HG03378 (cell line): ENCODE results near the gene SPO11.

Source experiments
- ATAC-seq: cut with Tn5 transposase; IDR thresholded peaks from one replicate; pipeline ENCODE4 v1.9.1; 2021; ENCODE audit warnings: mild to moderate bottlenecking, moderate library complexity; ENCODE audit not compliant: unreplicated experiment

Gene SPO11, protein sequence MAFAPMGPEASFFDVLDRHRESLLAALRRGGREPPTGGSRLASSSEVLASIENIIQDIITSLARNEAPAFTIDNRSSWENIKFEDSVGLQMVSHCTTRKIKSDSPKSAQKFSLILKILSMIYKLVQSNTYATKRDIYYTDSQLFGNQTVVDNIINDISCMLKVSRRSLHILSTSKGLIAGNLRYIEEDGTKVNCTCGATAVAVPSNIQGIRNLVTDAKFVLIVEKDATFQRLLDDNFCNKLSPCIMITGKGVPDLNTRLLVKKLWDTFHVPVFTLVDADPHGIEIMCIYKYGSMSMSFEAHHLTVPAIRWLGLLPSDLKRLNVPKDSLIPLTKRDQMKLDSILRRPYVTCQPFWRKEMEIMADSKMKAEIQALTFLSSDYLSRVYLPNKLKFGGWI

DNA sequence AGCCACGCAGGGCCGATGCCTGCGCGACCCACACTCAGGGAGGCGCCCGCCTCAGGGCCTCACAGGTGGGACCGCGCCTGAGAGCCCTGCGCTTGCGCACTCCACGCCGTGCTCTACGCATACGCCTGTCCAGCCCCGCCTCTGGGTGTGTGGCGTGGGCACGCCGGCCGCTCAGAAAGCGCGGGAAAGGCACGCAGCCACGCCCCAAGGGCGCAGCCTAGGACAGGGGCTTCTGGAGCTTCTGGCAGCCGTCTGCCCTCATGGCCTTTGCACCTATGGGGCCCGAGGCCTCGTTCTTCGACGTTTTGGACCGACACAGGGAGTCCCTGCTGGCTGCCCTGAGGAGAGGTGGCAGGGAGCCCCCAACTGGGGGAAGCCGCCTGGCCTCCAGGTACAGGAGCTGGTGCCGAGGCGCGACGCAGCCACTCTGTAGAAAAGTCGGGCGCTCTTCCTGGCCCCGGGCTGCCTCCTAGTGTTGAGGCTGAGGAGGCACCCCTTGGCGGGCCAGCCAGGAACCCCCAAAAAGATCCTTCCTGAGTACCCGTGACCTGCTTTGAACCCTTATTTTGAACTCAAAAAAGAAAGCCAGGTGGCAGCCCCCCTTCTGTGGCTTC, at the start of gene SPO11:
SPO11 (plus strand) TSS at position 196 of the 614 bp plus-strand sequence; CDS start at position 261, 65 bp downstream.
- ATAC-seq, result no peak

DNA sequence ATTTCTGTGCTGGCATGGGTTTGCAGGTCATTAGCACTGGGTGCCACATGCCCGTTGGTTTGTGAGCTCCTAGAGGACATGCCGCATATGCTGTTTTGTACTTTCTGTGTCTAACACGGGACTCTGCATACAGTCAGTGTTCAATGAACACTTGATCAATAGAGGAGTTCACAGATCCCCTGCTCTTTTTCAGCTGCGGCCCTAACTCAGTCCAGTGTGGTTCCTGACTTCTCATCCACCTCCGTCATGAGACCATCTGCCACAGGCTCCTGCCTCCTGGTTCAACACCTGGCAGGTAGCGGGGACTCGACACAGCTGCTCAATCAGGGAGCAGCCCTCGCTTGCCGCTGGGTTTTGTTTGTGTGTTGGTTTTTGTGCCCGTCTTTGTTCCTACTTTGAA, 49.4 kb upstream of the SPO11 start:
- no peak for ATAC-seq

DNA sequence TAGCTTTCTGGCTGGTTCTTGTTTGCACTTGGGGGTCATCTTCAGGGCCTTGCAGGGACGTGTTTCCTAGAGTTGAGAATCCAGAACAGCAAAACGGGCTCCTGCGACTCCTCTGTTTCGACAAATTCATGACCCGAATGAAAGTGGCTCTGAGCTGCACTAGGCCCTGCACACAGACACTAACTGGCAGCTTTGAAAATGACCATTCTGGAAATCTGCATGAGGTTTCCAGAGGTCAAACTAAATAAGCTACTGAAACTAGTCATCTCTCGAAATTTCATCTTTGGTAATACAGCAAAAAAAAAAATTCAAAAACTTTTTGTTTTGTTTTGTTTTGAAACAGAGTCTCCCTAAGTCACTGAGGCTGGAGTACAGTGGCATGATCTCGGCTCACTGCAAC, 47.7 kb upstream of the SPO11 start:
- no peak for ATAC-seq

DNA sequence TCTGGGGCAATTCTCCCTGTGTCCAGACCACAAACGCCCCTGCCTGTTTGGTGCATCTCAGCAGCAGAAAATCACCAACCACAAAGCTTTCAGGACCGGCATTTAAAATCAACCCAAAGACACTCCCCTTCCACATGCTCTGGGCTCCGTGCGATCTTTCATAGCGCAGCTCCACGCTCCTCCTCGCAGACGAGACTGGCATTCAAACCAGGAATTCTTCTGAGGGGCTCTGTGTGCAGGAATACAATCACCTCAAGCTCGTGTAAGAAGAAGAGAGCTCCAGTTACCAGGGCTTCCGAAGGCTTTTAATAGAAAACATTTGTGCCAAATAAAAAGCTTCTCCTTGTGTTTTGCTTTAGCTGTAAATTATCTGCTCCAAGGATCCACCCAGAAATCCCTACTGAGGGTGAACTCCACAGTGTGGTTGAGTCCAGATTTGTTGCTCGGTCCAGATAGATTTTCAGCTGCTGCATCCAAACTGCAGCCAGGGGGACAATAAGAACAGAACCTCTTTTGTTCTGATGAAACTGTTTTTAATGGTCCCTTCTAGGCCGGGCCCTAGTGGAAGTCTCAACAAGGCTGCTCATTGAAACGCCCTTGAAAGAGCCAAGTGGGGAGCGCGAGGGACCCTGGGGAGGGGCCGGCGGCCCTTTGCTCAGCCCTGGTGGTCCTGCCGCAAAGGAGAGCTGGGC, 46.8 kb upstream of the SPO11 start:
- no peak for ATAC-seq

DNA sequence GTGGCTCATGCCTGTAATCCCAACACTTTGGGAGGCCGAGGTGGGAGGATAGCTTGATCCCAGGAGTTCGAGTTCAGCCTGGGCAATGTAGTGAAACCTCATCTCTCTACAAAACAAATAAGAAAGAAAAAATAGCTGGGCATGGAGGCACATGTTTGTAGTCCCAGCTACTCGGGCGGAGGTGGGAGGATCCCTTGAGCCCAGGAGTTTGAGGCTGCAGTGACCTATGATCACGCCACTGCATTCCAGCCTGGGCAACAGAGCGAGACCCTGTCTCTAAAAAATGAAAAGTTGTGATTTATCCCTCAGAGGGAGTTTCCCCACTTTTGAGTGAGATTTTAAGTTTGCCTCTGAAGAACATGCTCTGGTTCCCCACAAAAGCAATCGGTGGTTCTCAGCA, 45.7 kb upstream of the SPO11 start:
- ATAC-seq, result no peak

DNA sequence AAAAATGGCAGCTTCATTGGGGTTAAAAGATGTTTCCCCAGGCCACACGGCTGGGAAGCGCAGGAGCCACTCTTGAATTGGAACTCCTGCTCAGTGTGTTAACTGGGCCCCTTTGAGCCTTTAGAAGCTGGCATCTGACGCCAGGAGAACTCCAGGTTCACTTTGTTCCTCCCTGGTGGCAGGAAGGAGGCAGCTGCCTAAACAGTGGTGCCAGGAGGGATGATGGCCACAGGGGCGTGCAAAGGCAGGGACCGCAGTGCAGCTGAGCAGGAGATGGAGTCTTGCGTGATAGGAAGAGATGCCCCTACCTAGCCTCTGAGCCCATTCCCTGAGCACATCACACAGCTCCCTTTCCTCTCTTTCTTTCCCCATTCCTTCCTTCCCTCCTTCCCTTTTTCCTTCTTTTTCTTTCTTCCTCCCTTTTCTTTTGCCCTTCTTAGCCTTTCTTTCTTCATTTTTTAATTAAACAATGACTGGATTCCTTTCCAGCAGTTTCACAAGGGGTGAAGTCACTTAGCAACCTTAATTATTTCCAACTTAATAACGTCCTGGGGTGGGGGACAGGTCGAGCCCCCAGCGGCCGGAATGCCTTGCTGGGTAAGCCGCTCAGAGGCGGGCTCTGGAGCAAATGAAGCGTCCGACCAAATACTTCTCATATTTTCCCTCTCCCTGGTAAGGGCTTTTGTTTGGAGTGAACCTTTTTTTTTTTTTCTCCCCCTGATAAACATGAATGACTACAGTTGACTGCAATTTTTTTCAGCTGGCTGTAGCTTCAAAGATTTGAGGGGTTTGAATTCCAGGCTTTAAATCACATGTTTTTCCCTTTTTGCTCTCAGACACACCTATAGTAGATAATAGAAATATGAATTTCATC, 42.4 kb upstream of the SPO11 start:
- no peak for ATAC-seq

DNA sequence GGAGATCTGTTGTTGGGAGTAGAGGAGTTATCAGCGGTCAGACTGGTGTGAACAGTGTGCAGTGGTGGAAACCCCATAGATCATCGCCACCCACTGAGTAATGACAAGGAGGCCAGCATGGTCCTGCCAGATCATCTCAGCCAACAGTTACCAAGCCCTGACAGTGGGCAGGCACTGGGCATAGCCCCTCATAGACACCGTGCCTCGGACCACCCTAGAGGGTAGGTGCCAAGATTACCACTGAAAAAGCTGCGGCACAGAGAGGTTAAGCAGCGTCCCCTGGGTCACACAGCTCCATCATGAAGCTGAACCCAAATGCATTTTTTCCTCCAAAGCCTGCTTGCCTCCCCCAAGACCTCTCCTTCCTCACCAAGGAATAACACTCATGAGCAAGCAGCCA, 41.7 kb upstream of the SPO11 start:
- no peak for ATAC-seq

DNA sequence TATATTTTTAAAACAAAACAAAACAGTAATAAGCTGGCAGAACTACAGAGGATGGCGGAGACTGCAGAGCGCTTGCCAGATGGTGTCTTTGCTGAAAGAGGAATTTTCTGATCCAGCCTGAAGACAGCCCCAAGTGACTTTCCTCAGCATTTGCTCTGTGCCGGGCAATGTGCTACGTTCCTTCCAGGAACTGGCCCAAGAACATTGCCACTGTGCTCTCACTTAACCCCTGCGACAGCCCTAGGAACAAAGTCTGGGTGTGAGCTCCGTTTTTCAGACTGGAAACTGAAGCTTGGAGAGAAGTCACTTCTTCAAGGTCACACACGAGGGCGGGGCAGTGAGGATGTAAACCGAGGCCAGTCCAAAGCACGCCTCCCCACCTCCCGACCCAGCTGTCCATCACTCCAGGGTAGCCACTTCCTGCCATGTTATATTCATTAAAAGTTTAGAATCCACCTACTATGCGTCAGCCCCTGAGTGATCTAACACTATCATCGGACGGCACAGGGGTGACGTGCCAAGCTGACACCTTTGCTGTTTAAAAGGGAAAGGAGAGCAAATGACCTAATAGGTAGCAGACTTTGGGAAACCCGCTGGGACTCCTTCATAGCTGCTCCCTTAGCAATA, 40.8 kb upstream of the SPO11 start:
- no peak for ATAC-seq

DNA sequence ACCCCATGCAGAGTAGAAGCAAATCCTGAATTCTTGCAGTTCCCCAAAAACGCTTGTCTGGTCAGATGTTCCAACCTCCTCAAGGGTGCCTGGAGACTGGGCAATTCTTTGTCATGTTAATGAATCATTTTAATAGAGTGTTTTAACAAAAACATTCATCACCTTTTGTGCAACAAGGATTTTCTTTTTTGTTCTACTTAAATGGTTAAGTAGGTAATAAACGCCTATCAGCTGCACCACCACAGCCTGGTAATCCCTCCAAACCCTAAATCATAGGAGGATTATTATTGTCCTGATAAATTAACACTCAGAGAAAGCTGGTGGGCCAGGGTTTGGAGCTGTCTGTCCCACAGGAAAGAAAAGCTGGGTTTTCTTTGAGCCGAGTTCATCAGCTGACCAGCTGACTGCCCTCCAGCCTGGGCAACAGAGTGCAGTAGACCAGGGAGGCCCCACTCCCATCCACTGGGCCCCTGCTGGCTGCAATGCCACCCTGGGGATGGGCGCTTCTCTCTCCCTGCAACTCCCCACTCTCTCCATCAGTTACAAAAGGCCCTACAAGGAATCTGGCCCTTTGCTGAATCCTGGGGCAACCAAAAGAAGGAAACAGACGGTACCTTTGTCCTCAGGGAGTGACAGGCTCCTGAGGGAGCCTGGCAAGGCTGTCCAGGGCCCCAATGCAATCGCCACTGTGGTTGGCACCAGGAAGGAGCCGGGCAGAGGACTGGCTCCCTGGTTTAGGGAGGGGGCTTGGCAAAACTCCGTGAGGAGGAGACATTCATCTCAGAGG, 40.0 kb upstream of the SPO11 start:
- no peak for ATAC-seq

DNA sequence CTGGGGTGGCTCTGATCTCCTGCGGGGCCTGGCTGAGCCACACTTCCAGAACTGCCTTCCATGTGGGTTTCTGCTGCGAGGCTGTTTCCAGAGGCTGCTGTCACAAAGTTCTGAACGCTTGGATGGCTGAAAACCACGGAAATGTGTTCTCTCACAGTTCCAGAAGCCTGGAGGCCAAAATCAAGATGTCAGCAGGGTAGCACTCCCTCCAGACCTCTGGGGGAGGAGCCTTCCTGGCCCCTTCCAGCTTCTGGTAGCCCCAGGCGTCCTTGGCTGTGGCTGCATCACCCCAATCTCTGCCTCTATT, 39.5 kb upstream of the SPO11 start:
- ATAC-seq, result no peak

DNA sequence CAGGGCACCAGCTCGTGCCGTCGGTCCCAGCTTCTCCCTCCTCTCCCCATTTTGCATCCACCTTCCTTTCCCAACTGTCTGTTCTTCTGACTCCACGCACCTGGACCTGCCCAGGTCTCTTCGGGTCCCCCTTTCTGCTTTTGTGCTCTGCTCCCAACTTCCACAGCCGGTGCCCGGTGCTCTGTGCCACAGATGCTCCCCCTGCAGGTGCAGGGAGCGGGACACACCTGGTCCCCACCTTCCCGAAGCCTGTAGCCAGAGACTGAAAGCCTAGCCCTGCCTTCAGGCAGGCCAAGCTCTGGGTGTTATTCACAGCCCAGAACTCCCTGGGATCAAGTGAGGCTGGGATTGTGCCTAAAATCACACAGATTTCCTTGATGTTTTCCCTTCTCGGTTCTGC, 38.6 kb upstream of the SPO11 start:
- ATAC-seq, result no peak

DNA sequence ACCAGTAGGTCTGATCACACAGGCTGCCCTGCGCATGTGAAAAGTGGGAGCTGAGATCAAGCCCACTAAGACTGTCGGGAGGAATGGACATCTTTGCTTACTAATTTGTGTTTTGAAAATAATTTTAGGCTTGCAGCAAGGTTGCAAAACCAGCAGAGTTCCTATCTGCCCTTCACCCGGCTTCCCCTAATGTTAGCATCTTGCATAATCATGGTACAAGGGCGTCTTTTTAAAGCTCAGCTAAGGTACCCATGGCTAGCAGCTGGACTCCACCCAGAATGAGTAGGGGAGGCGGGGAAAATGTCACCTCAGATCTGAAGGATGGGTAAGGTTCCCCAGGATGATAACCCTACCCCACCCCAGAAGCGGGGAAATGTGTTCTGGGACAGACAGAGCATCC, 37.9 kb upstream of the SPO11 start:
- ATAC-seq, result no peak

DNA sequence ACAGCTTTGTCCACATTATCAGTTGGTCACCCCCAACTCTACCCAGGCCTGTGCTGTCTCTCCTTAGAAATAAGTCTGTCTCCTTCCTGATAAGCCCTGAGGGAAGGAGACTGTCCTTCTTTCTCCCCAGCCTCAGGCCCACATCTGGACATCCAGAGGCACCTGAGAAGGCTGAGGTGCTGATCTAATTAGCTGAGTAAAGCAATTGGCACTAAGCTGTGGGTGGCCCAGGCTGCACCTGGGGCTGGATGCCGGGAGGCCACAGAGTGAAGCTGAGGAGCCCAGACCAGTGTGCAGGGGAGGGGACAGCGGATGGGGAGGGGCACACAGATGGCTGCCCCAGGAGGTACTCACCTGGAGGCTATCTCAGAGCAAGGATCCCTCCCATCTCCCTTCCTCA, 37.0 kb upstream of the SPO11 start:
- ATAC-seq, result no peak

DNA sequence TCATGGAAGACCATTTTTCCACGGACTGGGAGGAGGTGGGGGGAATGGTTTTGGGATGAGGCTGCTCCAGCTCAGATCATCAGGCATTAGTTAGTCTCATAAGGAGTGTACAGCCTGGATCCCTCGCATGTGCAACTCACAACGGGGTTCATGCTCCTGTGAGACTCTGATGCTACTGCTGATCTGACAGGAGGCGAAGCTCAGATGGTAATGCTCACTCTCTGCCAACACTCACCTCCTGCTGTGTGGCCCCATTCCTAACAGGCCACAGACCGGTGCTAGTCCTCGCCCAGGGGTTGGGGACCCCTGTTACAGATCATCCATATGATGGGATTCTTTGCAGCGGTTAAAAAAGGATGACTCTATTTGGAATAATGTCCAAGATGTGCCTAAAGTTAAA, 35.6 kb upstream of the SPO11 start:
- ATAC-seq, result no peak

DNA sequence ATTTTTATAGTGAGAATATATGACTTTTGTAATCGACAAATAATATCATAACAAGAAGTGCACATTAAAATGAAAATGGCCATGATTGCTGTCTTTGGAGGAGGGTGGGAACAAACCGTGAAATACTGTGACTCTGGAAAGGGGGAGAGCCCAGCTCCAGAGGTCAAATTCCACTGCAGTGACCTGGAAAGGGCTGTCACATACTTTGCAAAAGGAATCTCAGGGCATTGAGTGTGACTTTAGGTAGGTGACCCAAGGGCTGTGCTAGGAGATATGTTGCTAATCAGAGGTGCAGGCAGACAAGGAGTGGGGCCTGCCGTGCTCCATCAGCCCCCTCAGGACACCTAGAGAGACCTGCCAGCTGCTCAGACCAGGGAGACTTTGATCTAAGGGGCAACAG, 35.1 kb upstream of the SPO11 start:
- ATAC-seq, result no peak

DNA sequence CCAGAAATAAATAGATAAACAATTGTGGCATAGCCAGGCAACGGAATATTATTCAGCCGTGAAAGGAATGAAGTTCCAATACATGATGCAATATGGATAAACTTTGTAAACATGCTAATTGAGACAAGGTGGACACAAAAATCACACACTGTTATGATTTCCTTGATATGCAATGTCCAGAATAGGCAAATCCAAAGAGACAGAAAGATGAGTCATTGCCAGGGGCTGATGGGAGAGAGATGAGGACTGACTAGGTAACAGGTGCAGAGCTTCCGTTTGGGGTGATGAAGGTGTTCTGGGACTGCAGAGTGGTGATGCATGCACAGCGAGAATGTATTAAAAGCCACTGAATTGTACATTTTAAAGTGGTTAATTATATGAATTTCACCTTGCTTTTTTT, 31.1 kb upstream of the SPO11 start:
- ATAC-seq, result no peak

DNA sequence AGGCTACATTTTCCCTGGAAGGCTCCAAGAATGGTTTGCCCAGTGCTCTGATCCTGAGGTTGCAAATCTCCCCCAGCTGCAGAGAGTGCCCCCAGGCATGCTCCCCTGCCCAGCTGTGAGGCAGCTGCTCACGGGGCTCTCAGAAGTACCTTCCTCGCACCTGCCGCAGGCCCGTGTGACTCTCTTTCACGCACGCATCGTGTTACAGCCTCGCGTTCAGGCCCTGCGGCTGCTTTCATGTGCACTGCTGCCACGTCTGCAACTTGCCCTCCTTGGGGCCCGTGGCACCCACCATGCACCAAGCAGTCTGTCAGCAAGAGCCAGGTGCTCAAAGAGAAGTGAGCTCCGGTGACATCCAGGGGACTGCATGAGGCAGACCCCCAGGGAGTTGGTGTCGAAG, 28.6 kb upstream of the SPO11 start:
- ATAC-seq, result no peak

DNA sequence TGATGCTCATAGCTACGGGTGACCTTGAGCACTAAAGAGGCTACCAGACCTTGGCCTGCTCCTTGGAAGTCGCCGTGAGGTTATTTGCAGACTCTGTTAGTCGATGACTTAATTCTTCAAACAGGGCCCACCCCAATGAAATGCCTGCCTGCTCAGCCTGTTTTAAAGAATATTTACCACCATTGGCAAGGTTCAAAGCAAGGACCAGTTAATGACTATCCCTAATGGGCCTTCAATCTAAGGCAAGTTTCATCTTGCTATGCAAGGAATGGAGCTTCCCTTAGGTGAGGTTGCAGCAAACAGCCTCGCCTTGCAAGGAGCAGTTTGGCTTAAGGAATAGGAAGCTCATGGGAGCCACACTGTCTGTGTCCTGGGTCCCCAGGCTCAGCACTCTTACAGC, 22.9 kb upstream of the SPO11 start:
- no peak for ATAC-seq

DNA sequence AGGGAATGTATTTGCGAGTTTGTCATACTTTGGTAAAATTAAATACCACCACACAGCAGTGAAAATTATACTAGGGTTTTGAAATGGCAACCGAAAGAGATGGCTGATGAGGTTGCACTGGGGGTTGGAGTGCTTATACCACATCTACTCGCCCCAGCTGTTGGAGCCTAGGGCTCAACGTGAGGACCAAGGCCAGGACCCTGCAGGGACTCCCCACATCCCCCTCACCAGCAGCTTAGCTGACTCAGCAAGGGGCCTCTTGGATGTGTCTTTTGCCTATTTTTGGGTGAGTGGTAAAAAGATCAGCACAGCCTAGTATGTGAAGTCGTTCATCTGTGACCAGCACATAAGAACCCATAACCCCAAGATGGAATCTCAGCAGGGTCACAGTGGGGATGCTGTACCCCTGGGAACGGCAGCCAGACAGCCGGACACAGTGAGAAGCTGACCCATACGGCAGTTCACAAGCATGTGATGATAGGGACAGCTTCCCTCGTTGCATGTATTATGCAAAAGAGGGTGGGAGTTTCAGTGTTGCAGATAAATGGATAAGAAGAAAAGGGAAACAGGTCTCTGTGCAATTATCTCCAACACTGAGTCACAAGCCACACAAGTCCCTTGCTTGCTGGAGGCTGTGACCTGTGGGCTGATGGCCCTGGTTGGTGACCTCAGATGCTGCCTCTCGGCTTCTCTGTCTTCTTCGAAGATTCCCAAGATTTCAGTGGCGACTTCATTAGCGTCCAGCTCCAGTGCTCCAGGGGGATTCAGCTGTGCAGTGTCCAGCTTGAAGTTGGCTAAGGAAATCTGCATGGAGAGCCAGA, 20.9 kb upstream of the SPO11 start:
- ATAC-seq, result no peak
